Prostate gland (tissue), 2 donors: ENCODE measurements around the gene PLCB1. TPM values are rescaled to one million over a fixed set of nuclear protein-coding genes. Genes with fewer than 3 reads are reported as not detected.
"Not testable (repeated sequence)": the region's sequence is repeated elsewhere in the genome, so short reads cannot be mapped to it uniquely, and the experiment has no call there.

Experiments
- DNase-seq: peaks from one replicate; pipeline ENCODE4 v3.0.0-alpha.2; 2019; ENCODE audit warnings: low spot score
- H3K27ac ChIP-seq, 2 donors: fragments of 200-600 bp; sonication (generic); 2 replicates each; pipeline ENCODE4 v1.5.1; 2017 to 2019
- H3K27me3 ChIP-seq: fragments of 200-600 bp; sonication (generic); replicated peaks from 2 replicates; pipeline ENCODE4 v1.5.1; 2019; ENCODE audit not compliant: insufficient read depth
- H3K36me3 ChIP-seq, 2 donors: fragments of 200-600 bp; sonication (generic); 1 replicate in 1 of 2; 2 replicates in 1 of 2; pipeline versions ENCODE4 v1.5.1 to v1.8.1; 2017 to 2019
- H3K4me1 ChIP-seq: fragments of 200-600 bp; sonication (generic); replicated peaks from 2 replicates; pipeline ENCODE4 v1.5.1; 2019
- H3K4me3 ChIP-seq, 2 donors: fragments of 200-600 bp; sonication (generic); 2 replicates each; pipeline ENCODE4 v1.5.1; 2017 to 2019
- H3K9me3 ChIP-seq: fragments of 200-600 bp; sonication (generic); 2 replicates; pipeline ENCODE4 v1.5.1; 2017
- CTCF ChIP-seq, 4 experiments: fragments of 200-600 bp in 2 of 4; fragments of 450-650 bp in 2 of 4; sonication (generic) in 2 of 4; IDR thresholded peaks; 1 replicate in 3 of 4; 2 replicates in 1 of 4; pipeline ENCODE4 v1.5.1; 2016 to 2019; ENCODE audit warnings: antibody characterized with exemption in 4 of 4, mild to moderate bottlenecking in 2 of 4, moderate library complexity in 2 of 4
- POLR2A ChIP-seq: fragments of 450-650 bp; IDR thresholded peaks from one replicate; pipeline ENCODE4 v1.6.1; 2016; ENCODE audit warnings: antibody characterized with exemption, mild to moderate bottlenecking
- POLR2AphosphoS5 ChIP-seq: sonication (generic); formaldehyde crosslinking; IDR thresholded peaks from one replicate; pipeline ENCODE4 v1.6.1; 2017; ENCODE audit warnings: antibody characterized with exemption
- WGBS: methylation state at CpG from one replicate; pipeline ENCODE4 v1.1.5; 2018; 5-methylcytosine and 5-hydroxymethylcytosine counted together
- intact Hi-C: fragments of 100-400 bp; cut with DNase I; formaldehyde crosslinking; loops from one replicate; pipeline ENCODE4 v1.14.2; 2022
- total RNA-seq, 2 donors: library from RNA; depleted of rRNA; stranded (reverse); fragments of >200 nt; gene quantifications; one replicate each; pipeline ENCODE4 v1.1.0, GENCODE V29; 2016

PLCB1 gene
- total RNA-seq, 2 donors from 2014 or later: 24.3 to 26.3 TPM

- no peaks in the 10 kb centered on the region for H3K9me3 ChIP-seq
- intact Hi-C loops: no loop called here
- H3K4me1 ChIP-seq: peaks cover 8% of the 10 kb centered on the region
- 98% methylated on average over 3 of the region's 3 CpGs for WGBS
- DNase-seq: no peak
- no peaks in the 10 kb centered on the region for H3K27me3 ChIP-seq
- no peak overlapping the region for H3K4me3 ChIP-seq
- H3K36me3 ChIP-seq: no peaks in the 10 kb centered on the region
- no peak overlapping the region for H3K27ac ChIP-seq
- TF ChIP-seq POLR2A: no peak
- TF ChIP-seq CTCF (IDR thresholded peaks at IDR 0.05): no peak
- TF ChIP-seq POLR2AphosphoS5: no peak
Observed at GRCh38 chr20:8342391-8342790, 210.3 kb downstream of the PLCB1 start.

- no peak overlapping the region for H3K27ac ChIP-seq
- H3K9me3 ChIP-seq: no peaks in the 10 kb centered on the region
- H3K36me3 ChIP-seq: no peaks in the 10 kb centered on the region
- no peak overlapping the region for H3K4me3 ChIP-seq
- H3K4me1 ChIP-seq: peaks cover 8% of the 10 kb centered on the region
- H3K27me3 ChIP-seq: no peaks in the 10 kb centered on the region
- no peak for DNase-seq
- no peak for TF ChIP-seq POLR2A
- WGBS: 23% methylated on average over 3 of the region's 3 CpGs
- intact Hi-C loops: no loop called here
Observed at GRCh38 chr20:8344106-8344505, 212.0 kb downstream of the PLCB1 start.

GRCh38 chr20:8344631-8345030, 212.6 kb downstream of the PLCB1 start:
- Histone ChIP-seq H3K9me3 (no peaks in the 10 kb centered on the region), H3K4me1 (peaks cover 8% of the 10 kb centered on the region), H3K4me3 (no peak overlapping the region), H3K27me3 (no peaks in the 10 kb centered on the region), H3K27ac (no peak overlapping the region), H3K36me3 (no peaks in the 10 kb centered on the region)
- DNase-seq: no peak
- WGBS: 55% methylated on average over 5 of the region's 5 CpGs
- TF ChIP-seq CTCF (IDR thresholded peaks at IDR 0.05) (no peak), POLR2AphosphoS5 (no peak), POLR2A (no peak)
- intact Hi-C loops: no loop called here

GRCh38 chr20:8346700-8347270, 214.7 kb downstream of the PLCB1 start:
- Histone ChIP-seq H3K27me3 (no peaks in the 10 kb centered on the region), H3K36me3 (no peaks in the 10 kb centered on the region), H3K9me3 (no peaks in the 10 kb centered on the region), H3K4me3 (no peak overlapping the region), H3K27ac (no peak overlapping the region), H3K4me1 (peaks cover 8% of the 10 kb centered on the region)
- intact Hi-C loops: no loop called here
- 64% methylated on average over 1 of the region's 1 CpG for WGBS
- TF ChIP-seq CTCF (IDR thresholded peaks at IDR 0.05): no peak
- no peak for TF ChIP-seq POLR2A
- no peak for TF ChIP-seq POLR2AphosphoS5
- DNase-seq: no peak

GRCh38 chr20:8350225-8350624, 218.2 kb downstream of the PLCB1 start:
- H3K27ac ChIP-seq, H3K4me1 ChIP-seq, H3K27me3 ChIP-seq, H3K9me3 ChIP-seq, H3K36me3 ChIP-seq, intact Hi-C loops, DNase-seq, H3K4me3 ChIP-seq: not testable (repeated sequence)
- whole genome bisulfite sequencing: 90% methylated on average over 2 of the region's 2 CpGs

GRCh38 chr20:8352486-8352885, 220.4 kb downstream of the PLCB1 start:
- WGBS: 89% methylated on average over 1 of the region's 1 CpG
- no peaks in the 10 kb centered on the region for H3K4me1 ChIP-seq
- H3K27ac ChIP-seq: no peak overlapping the region
- no peaks in the 10 kb centered on the region for H3K27me3 ChIP-seq
- TF ChIP-seq CTCF (IDR thresholded peaks at IDR 0.05): no peak
- no peak for TF ChIP-seq POLR2AphosphoS5
- TF ChIP-seq POLR2A: no peak
- no peak overlapping the region for H3K4me3 ChIP-seq
- no peak for DNase-seq
- no peaks in the 10 kb centered on the region for H3K36me3 ChIP-seq
- intact Hi-C loops: no loop called here
- no peaks in the 10 kb centered on the region for H3K9me3 ChIP-seq
